Stimulated activated CD4-positive, alpha-beta T cell treated with anti-CD3 and anti-CD28 coated beads, TNF-alpha, amount 100 ng/mL, for 48 hours (primary cell): ENCODE results near the gene SPAG9.
A peak's percentile ranks its signal among the peaks of the same experiment; 100 is the strongest.

Source experiments
- DNase-seq, 3 donors: peaks; one replicate each; pipeline ENCODE4 v3.0.0-alpha.2; 2020; ENCODE audit warnings: low read depth in 3 of 3

SPAG9 gene

GRCh38 chr17:50988427-50988826 is 132.2 kb downstream of the SPAG9 start:
- DNase-seq, result no peak

- no peak for DNase-seq
These were observed 133.5 kb downstream of the SPAG9 start for GRCh38 chr17:50986989-50987660.

GRCh38 chr17:50981279-50981678 is 139.4 kb downstream of the SPAG9 start:
- DNase-seq, result no peak

GRCh38 chr17:50979524-50979927 is 141.1 kb downstream of the SPAG9 start:
- DNase-seq, result no peak

GRCh38 chr17:50977487-50978159 is 143.0 kb downstream of the SPAG9 start:
- no peak for DNase-seq

- DNase-seq, result no peak
These were observed 143.7 kb downstream of the SPAG9 start for GRCh38 chr17:50976951-50977472.

GRCh38 chr17:50973557-50974494 is 146.8 kb downstream of the SPAG9 start:
- DNase-seq, result no peak

- DNase-seq, result no peak
These were observed 148.1 kb downstream of the SPAG9 start for GRCh38 chr17:50972577-50972976.

- no peak for DNase-seq
These were observed 152.9 kb downstream of the SPAG9 start for GRCh38 chr17:50967795-50968194.

- no peak for DNase-seq
These were observed 154.5 kb downstream of the SPAG9 start for GRCh38 chr17:50966163-50966666.

- no peak for DNase-seq
These were observed 157.5 kb downstream of the SPAG9 start for GRCh38 chr17:50963139-50963538.

- no peak for DNase-seq
These were observed 159.1 kb downstream of the SPAG9 start for GRCh38 chr17:50961282-50962220.

- no peak for DNase-seq
These were observed 161.3 kb downstream of the SPAG9 start for GRCh38 chr17:50959341-50959740.

- DNase-seq, result no peak
These were observed 162.8 kb downstream of the SPAG9 start for GRCh38 chr17:50957600-50958575.

GRCh38 chr17:50956750-50957523 is 163.7 kb downstream of the SPAG9 start:
- peak; percentile 23 to 56 (median 36) for DNase-seq

GRCh38 chr17:50956409-50956749 is 164.3 kb downstream of the SPAG9 start:
- no peak for DNase-seq

- no peak for DNase-seq
These were observed 165.0 kb downstream of the SPAG9 start for GRCh38 chr17:50955667-50956120.

GRCh38 chr17:50955160-50955559 is 165.5 kb downstream of the SPAG9 start:
- DNase-seq, result no peak

- DNase-seq, result no peak
These were observed 166.0 kb downstream of the SPAG9 start for GRCh38 chr17:50954641-50955121.
